Hepatocyte (in vitro differentiated cells): ENCODE data around the gene ATXN2.

Experiments used
- CTCF ChIP-seq: fragments of 200-600 bp; sonication (generic); IDR thresholded peaks from 2 replicates; pipeline ENCODE4 v1.5.1; 2016; ENCODE audit warnings: antibody characterized with exemption, mild to moderate bottlenecking; ENCODE audit not compliant: poor library complexity
- EZH2phosphoT487 ChIP-seq: fragments of 200-600 bp; sonication (generic); IDR thresholded peaks from one replicate; pipeline ENCODE4 v1.6.1; 2018; ENCODE audit warnings: antibody characterized with exemption, mild to moderate bottlenecking, low read depth, moderate library complexity; ENCODE audit not compliant: unreplicated experiment, severe bottlenecking

DNA sequence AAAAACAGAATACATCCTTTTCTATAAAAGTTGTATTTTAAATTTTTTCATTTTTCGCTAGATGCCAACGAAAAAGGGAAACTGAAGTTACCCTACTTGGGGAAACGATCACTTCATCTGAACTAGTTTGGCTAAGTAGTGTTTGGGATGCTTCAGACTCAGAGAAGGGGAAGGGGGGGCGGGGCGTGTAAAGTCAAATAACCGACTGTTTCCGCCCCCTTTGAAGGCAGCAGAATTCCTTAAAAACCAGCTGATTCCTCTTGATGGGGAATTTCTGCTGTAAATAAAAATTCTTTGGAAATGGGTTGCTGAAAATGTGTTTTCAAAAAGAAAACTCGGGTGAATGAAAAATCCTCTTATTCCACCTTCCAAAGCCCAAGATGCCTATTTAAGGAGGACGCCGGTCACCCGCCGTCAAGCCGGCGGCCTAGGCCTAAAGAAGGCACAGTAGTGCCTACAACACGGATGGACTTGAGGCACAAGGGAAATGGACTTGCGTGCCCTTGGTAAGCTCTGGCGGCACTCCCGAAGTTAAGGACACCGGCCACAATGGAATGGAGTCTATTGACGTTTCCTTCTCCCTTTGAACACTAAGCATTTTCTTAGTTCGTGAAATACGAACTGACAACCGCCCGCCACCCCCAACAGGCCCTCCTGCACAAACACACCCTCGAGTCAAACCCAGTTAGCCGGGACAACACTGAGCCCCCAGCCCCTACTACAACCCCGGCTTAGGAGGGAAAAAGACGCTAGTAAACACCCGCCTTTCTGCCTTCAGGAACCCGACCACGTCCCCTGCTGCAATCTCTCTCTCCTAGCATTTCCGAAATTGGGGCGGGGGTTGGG lies 1.9 kb downstream of the ATXN2 start:
- TF ChIP-seq CTCF, result no peak
- no peak for TF ChIP-seq EZH2phosphoT487
